ENCODE data around the gene FGF21. TPM values are rescaled to one million over a fixed set of nuclear protein-coding genes. Genes with fewer than 3 reads are reported as not detected.

FGF21 gene
- total RNA-seq, 1 donor from 2014 or later: not detected

DNA sequence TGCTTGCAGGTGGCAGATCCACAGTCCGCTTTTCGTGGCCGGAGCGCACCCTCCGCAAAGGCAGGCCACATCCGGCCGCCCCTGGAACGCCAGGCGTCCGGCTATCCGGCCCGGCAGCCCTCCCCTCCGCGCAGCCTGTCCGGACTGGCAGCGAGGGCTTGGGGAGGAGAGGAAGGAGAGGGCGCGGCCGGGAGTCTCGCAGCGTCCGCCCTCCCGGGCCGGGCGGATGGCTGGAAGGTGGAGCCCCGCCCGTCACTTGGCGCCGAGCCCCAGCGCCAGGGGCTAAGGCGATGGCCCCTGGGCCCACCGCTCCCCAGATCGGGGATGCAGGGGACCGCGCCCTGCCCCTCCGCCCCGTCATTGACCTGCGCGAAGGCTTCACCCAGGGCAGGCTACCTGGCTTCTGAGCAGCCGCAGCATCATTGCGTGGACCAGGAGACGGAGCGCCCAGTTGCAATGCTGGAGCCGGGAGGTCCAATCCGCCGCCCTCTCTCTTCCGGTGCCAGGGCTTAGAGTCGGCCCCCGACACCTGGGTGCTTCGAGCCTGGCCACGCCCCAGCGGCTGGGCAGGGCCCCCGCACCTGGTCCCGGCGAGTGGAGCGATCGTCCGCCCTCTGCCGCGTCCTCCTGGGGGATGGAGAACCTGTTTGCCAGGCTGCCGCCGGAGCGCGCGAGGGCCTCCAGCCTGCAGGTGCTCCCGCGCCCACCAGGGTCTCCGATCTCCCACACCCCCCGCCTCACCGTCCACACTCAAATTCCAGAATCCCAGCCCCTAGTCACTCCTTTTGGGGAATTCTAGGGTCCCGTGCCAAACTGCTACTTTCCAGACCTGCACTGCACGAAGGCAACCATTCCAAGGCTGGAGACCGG is 2.6 kb upstream of the FGF21 start, which contains the start of gene FUT1:
Gene FUT1, minus strand, starts transcription at position 146 of the 870 bp plus-strand sequence. CDS start 1,360 bp downstream, outside the sequence.
- Histone ChIP-seq H3K4me1 (ENCODE audit: insufficient read depth, low read length) (peaks cover 9% of the 10 kb centered on the region), H2AFZ (ENCODE audit: low read depth, low read length) (peak within 1 kb of the TSS; percentile 58), H3K27ac (ENCODE audit: low read depth, low read length) (no peak within 1 kb of the TSS), H4K20me1 (ENCODE audit: insufficient read depth, low read length) (no peaks in the 10 kb centered on the region), H3K4me2 (ENCODE audit: low read length) (peak within 1 kb of the TSS; percentile 81), H3K27me3 (ENCODE audit: insufficient read depth, low read length) (peaks cover 21% of the 10 kb centered on the region), H3K9ac (ENCODE audit: low read length) (no peak within 1 kb of the TSS), H3K9me3 (ENCODE audit: insufficient read depth, low read depth, low read length) (no peaks in the 10 kb centered on the region), H3K4me3 (ENCODE audit: insufficient read depth, low read depth, low read length) (peak within 1 kb of the TSS; percentile 33), H3K79me2 (ENCODE audit: insufficient read depth, low read length) (no peaks in the 10 kb centered on the region), H3K36me3 (ENCODE audit: insufficient read depth, low read length) (no peaks in the 10 kb centered on the region)
- Mint-ChIP-seq H3K27me3 (ENCODE audit: low read depth, unreplicated experiment) (peaks cover 32% of the 10 kb centered on the region), H3K9me3 (ENCODE audit: unreplicated experiment) (no peaks in the 10 kb centered on the region), H3K4me1 (ENCODE audit: low read depth, unreplicated experiment) (peaks cover 3% of the 10 kb centered on the region), H3K27ac (ENCODE audit: unreplicated experiment) (no peak within 1 kb of the TSS), H3K36me3 (ENCODE audit: low read depth, unreplicated experiment) (no peaks in the 10 kb centered on the region), H3K4me3 (ENCODE audit: unreplicated experiment) (peak within 1 kb of the TSS; percentile 75)
- TF ChIP-seq EZH2 (IDR thresholded peaks at IDR 0.05; ENCODE audit: insufficient read depth, low read length): peak; percentile 97
- TF ChIP-seq, protein P1, sequence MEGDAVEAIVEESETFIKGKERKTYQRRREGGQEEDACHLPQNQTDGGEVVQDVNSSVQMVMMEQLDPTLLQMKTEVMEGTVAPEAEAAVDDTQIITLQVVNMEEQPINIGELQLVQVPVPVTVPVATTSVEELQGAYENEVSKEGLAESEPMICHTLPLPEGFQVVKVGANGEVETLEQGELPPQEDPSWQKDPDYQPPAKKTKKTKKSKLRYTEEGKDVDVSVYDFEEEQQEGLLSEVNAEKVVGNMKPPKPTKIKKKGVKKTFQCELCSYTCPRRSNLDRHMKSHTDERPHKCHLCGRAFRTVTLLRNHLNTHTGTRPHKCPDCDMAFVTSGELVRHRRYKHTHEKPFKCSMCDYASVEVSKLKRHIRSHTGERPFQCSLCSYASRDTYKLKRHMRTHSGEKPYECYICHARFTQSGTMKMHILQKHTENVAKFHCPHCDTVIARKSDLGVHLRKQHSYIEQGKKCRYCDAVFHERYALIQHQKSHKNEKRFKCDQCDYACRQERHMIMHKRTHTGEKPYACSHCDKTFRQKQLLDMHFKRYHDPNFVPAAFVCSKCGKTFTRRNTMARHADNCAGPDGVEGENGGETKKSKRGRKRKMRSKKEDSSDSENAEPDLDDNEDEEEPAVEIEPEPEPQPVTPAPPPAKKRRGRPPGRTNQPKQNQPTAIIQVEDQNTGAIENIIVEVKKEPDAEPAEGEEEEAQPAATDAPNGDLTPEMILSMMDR (IDR thresholded peaks at IDR 0.05; ENCODE audit: insufficient read depth, low read depth, low read length): no peak
- no peak for DNase-seq (ENCODE audit: low read depth)
- no peak for FAIRE-seq

DNA sequence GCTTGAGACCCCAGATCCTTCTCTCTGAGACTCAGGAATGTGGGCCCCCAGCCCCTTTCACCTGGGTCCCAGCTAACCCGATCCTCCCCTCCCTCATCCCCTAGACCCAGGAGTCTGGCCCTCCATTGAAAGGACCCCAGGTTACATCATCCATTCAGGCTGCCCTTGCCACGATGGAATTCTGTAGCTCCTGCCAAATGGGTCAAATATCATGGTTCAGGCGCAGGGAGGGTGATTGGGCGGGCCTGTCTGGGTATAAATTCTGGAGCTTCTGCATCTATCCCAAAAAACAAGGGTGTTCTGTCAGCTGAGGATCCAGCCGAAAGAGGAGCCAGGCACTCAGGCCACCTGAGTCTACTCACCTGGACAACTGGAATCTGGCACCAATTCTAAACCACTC is 463 bp downstream of the FGF21 start:
- FAIRE-seq (no peak), DNase-seq (ENCODE audit: low read depth) (no peak)
- Mint-ChIP-seq H3K4me1 (ENCODE audit: low read depth, unreplicated experiment) (peaks cover 3% of the 10 kb centered on the region), H3K27ac (ENCODE audit: unreplicated experiment) (no peak overlapping the region), H3K4me3 (ENCODE audit: unreplicated experiment) (no peak overlapping the region), H3K36me3 (ENCODE audit: low read depth, unreplicated experiment) (no peaks in the 10 kb centered on the region), H3K27me3 (ENCODE audit: low read depth, unreplicated experiment) (peaks cover 42% of the 10 kb centered on the region), H3K9me3 (ENCODE audit: unreplicated experiment) (no peaks in the 10 kb centered on the region)
- Histone ChIP-seq H3K27ac (ENCODE audit: low read depth, low read length) (no peak overlapping the region), H2AFZ (ENCODE audit: low read depth, low read length) (no peak overlapping the region), H4K20me1 (ENCODE audit: insufficient read depth, low read length) (no peaks in the 10 kb centered on the region), H3K9me3 (ENCODE audit: insufficient read depth, low read depth, low read length) (no peaks in the 10 kb centered on the region), H3K4me3 (ENCODE audit: insufficient read depth, low read depth, low read length) (no peak overlapping the region), H3K27me3 (ENCODE audit: insufficient read depth, low read length) (peaks cover 25% of the 10 kb centered on the region), H3K4me1 (ENCODE audit: insufficient read depth, low read length) (peaks cover 9% of the 10 kb centered on the region), H3K9ac (ENCODE audit: low read length) (no peak overlapping the region), H3K79me2 (ENCODE audit: insufficient read depth, low read length) (no peaks in the 10 kb centered on the region), H3K36me3 (ENCODE audit: insufficient read depth, low read length) (no peaks in the 10 kb centered on the region), H3K4me2 (ENCODE audit: low read length) (no peak overlapping the region)
- TF ChIP-seq EZH2 (IDR thresholded peaks at IDR 0.05; ENCODE audit: insufficient read depth, low read length): no peak
- TF ChIP-seq, protein P1 (IDR thresholded peaks at IDR 0.05; ENCODE audit: insufficient read depth, low read depth, low read length): no peak

DNA sequence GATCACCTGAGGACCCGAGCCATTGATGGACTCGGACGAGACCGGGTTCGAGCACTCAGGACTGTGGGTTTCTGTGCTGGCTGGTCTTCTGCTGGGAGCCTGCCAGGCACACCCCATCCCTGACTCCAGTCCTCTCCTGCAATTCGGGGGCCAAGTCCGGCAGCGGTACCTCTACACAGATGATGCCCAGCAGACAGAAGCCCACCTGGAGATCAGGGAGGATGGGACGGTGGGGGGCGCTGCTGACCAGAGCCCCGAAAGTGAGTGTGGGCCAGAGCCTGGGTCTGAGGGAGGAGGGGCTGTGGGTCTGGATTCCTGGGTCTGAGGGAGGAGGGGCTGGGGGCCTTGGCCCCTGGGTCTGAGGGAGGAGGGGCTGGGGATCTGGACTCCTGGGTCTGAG is 888 bp downstream of the FGF21 start:
- Histone ChIP-seq H2AFZ (ENCODE audit: low read depth, low read length) (no peak overlapping the region), H3K79me2 (ENCODE audit: insufficient read depth, low read length) (no peaks in the 10 kb centered on the region), H3K27me3 (ENCODE audit: insufficient read depth, low read length) (peaks cover 25% of the 10 kb centered on the region), H3K4me1 (ENCODE audit: insufficient read depth, low read length) (peaks cover 9% of the 10 kb centered on the region), H3K4me3 (ENCODE audit: insufficient read depth, low read depth, low read length) (no peak overlapping the region), H3K36me3 (ENCODE audit: insufficient read depth, low read length) (no peaks in the 10 kb centered on the region), H3K9ac (ENCODE audit: low read length) (no peak overlapping the region), H3K27ac (ENCODE audit: low read depth, low read length) (no peak overlapping the region), H4K20me1 (ENCODE audit: insufficient read depth, low read length) (no peaks in the 10 kb centered on the region), H3K9me3 (ENCODE audit: insufficient read depth, low read depth, low read length) (no peaks in the 10 kb centered on the region), H3K4me2 (ENCODE audit: low read length) (no peak overlapping the region)
- FAIRE-seq (no peak), DNase-seq (ENCODE audit: low read depth) (no peak)
- Mint-ChIP-seq H3K9me3 (ENCODE audit: unreplicated experiment) (no peaks in the 10 kb centered on the region), H3K4me1 (ENCODE audit: low read depth, unreplicated experiment) (peaks cover 3% of the 10 kb centered on the region), H3K27ac (ENCODE audit: unreplicated experiment) (no peak overlapping the region), H3K27me3 (ENCODE audit: low read depth, unreplicated experiment) (peaks cover 45% of the 10 kb centered on the region), H3K36me3 (ENCODE audit: low read depth, unreplicated experiment) (no peaks in the 10 kb centered on the region), H3K4me3 (ENCODE audit: unreplicated experiment) (no peak overlapping the region)
- TF ChIP-seq EZH2 (IDR thresholded peaks at IDR 0.05; ENCODE audit: insufficient read depth, low read length): no peak
- TF ChIP-seq, protein P1 (IDR thresholded peaks at IDR 0.05; ENCODE audit: insufficient read depth, low read depth, low read length): no peak

All from astrocyte (in vitro differentiated cells and primary cell).